ENCODE data around the gene TBC1D14.

GRCh38 chr4:7041246-7041645 lies 131.6 kb downstream of the TBC1D14 start:
- TF ChIP-seq, protein P1, sequence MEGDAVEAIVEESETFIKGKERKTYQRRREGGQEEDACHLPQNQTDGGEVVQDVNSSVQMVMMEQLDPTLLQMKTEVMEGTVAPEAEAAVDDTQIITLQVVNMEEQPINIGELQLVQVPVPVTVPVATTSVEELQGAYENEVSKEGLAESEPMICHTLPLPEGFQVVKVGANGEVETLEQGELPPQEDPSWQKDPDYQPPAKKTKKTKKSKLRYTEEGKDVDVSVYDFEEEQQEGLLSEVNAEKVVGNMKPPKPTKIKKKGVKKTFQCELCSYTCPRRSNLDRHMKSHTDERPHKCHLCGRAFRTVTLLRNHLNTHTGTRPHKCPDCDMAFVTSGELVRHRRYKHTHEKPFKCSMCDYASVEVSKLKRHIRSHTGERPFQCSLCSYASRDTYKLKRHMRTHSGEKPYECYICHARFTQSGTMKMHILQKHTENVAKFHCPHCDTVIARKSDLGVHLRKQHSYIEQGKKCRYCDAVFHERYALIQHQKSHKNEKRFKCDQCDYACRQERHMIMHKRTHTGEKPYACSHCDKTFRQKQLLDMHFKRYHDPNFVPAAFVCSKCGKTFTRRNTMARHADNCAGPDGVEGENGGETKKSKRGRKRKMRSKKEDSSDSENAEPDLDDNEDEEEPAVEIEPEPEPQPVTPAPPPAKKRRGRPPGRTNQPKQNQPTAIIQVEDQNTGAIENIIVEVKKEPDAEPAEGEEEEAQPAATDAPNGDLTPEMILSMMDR (IDR thresholded peaks at IDR 0.05): no peak
- no peak for TF ChIP-seq POLR2A (IDR thresholded peaks at IDR 0.05)
